Activated T-cell treated with anti-CD3 and anti-CD28 coated beads, Interleukin-2, amount 50 U/mL, for 72 hours (primary cell): Measurements from ENCODE around the gene FRY. TPM values are rescaled to one million over a fixed set of nuclear protein-coding genes. Genes with fewer than 3 reads are reported as not detected.
"Not testable (repeated sequence)": the region's sequence is repeated elsewhere in the genome, so short reads cannot be mapped to it uniquely, and the experiment has no call there.

Experiments used
- ATAC-seq, 2 donors: fragments of 150-1000 bp; cut with Tn5 transposase; replicated peaks in 1 of 2; 2 replicates each; pipeline ENCODE4 v1.10.0; 2021; ENCODE audit warnings: moderate library complexity in 2 of 2, mild to moderate bottlenecking in 1 of 2
- DNase-seq, 2 donors: peaks; one replicate each; pipeline ENCODE4 v3.0.0; 2021 to 2022; ENCODE audit warnings: mixed read lengths in 1 of 2
- H3K27ac Mint-ChIP-seq: one replicate; pipeline ENCODE4 v1.8.0; 2022; ENCODE audit warnings: mild to moderate bottlenecking, moderate library complexity, mixed read lengths
- H3K27me3 Mint-ChIP-seq: one replicate; pipeline ENCODE4 v1.8.0; 2022; ENCODE audit warnings: low read depth, mixed read lengths
- H3K36me3 Mint-ChIP-seq, 2 donors: one replicate each; pipeline ENCODE4 v1.8.0; 2022; ENCODE audit warnings: mixed read lengths in 2 of 2, mild to moderate bottlenecking in 1 of 2; ENCODE audit not compliant: insufficient read depth in 2 of 2
- H3K4me1 Mint-ChIP-seq: one replicate; pipeline ENCODE4 v1.8.0; 2022; ENCODE audit warnings: low read depth, mixed read lengths
- H3K4me3 Mint-ChIP-seq, 2 donors: one replicate each; pipeline ENCODE4 v1.8.0; 2022; ENCODE audit warnings: mild to moderate bottlenecking in 2 of 2, mixed read lengths in 2 of 2, moderate library complexity in 2 of 2
- H3K9me3 Mint-ChIP-seq, 2 donors: one replicate each; pipeline ENCODE4 v1.8.0; 2022; ENCODE audit warnings: mixed read lengths in 2 of 2
- total RNA-seq, 2 donors: library from RNA; stranded (reverse); gene quantifications; one replicate each; pipeline ENCODE4 v1.2.3, GENCODE V29; 2022

Gene FRY
- 1 to 10 TPM; 6.5 to 7.6 TPM for total RNA-seq

DNA sequence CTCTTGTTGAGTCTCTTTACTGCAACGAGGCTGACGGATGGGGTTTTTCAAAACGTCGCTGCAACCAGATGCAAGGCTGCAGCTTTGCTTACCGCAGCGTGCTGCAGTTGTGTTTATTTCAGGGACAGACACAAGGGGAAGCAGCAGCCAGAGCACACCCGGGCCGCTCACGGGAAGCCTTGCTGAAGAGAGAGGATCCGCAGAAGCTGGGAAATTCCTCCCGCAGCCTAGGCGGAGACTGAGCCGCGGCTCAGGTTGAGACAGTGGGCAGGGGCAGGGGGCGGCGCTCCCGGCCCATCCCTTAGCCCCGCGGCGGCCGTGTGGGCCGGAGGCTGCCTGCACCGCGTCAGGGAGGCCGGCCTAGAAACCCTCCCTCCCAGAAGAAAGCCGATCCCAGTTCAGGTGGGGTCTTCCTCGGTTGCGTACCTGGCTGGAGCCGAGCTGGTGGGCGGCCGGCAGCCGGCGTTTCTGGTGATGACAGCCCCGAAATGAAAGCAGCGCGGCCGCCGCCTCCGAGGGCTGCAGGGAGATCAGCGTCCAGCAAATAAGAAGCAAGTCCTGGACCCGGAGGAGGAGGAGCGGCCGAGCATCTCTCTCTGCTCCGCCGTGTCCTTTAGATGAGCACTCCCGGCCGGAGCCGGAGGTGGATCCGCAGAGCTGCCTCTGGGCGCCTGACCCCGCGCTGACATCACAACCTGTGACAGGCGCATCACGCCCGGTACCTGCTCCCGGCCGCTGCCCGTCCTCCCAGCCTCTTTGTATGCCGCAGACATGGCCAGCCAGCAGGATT, at the start of gene FRY:
Gene FRY, plus strand, starts transcription at position 750 of the 790 bp plus-strand sequence. Its CDS starts 22 bp downstream, at position 772.
- Mint-ChIP-seq H3K9me3 (no peaks in the 10 kb centered on the region), H3K36me3 (peaks cover 0 to 1% of the 10 kb centered on the region in 2 donors), H3K27me3 (no peaks in the 10 kb centered on the region), H3K4me1 (peaks cover 47% of the 10 kb centered on the region), H3K4me3 (peak within 1 kb of the TSS; percentile 77 to 92), H3K27ac (peak within 1 kb of the TSS; percentile 81)
- ATAC-seq (peak; percentile 88 to 91), DNase-seq (peak; percentile 73)

DNA sequence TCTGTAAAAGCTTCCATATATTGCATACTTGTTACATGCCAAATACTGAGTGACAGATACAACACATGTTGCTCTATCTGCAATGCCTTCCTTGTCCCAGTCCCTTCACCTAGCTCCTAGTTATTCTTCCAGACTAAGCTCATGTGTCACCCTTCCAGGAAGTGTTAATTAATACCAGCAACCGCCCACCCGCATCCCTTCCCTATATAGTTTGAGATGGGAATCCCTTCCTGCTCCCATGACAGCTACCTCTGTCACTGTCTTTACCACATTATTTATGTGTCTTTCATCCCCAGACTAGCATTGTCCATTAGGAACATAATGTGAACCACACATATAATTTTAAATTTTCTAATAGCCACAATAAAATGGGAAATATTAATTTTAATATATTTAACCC, 49.5 kb upstream of the FRY start:
- no peak for ATAC-seq
- H3K27ac Mint-ChIP-seq: no peak overlapping the region
- no peaks in the 10 kb centered on the region for H3K4me1 Mint-ChIP-seq
- no peaks in the 10 kb centered on the region for H3K36me3 Mint-ChIP-seq
- DNase-seq: no peak
- no peak overlapping the region for H3K4me3 Mint-ChIP-seq
- H3K27me3 Mint-ChIP-seq: peaks cover 3% of the 10 kb centered on the region
- no peaks in the 10 kb centered on the region for H3K9me3 Mint-ChIP-seq

GRCh38 chr13:31982540-31982939, 49.0 kb upstream of the FRY start:
- peaks cover 7% of the 10 kb centered on the region for H3K27me3 Mint-ChIP-seq
- ATAC-seq (no peak), DNase-seq (no peak)
- no peak overlapping the region for H3K4me3 Mint-ChIP-seq
- H3K36me3 Mint-ChIP-seq: no peaks in the 10 kb centered on the region
- H3K9me3 Mint-ChIP-seq: no peaks in the 10 kb centered on the region
- H3K27ac Mint-ChIP-seq: no peak overlapping the region
- no peaks in the 10 kb centered on the region for H3K4me1 Mint-ChIP-seq

- not testable (repeated sequence) for H3K27ac Mint-ChIP-seq, ATAC-seq, DNase-seq, H3K4me1 Mint-ChIP-seq, H3K9me3 Mint-ChIP-seq, H3K36me3 Mint-ChIP-seq, H3K27me3 Mint-ChIP-seq, H3K4me3 Mint-ChIP-seq
Measured at GRCh38 chr13:31983696-31984095, 47.9 kb upstream of the FRY start.

- not testable (repeated sequence) for H3K4me3 Mint-ChIP-seq, H3K27me3 Mint-ChIP-seq, H3K4me1 Mint-ChIP-seq, H3K27ac Mint-ChIP-seq, ATAC-seq, H3K9me3 Mint-ChIP-seq, H3K36me3 Mint-ChIP-seq, DNase-seq
Measured at GRCh38 chr13:31984388-31984787, 47.2 kb upstream of the FRY start.

DNA sequence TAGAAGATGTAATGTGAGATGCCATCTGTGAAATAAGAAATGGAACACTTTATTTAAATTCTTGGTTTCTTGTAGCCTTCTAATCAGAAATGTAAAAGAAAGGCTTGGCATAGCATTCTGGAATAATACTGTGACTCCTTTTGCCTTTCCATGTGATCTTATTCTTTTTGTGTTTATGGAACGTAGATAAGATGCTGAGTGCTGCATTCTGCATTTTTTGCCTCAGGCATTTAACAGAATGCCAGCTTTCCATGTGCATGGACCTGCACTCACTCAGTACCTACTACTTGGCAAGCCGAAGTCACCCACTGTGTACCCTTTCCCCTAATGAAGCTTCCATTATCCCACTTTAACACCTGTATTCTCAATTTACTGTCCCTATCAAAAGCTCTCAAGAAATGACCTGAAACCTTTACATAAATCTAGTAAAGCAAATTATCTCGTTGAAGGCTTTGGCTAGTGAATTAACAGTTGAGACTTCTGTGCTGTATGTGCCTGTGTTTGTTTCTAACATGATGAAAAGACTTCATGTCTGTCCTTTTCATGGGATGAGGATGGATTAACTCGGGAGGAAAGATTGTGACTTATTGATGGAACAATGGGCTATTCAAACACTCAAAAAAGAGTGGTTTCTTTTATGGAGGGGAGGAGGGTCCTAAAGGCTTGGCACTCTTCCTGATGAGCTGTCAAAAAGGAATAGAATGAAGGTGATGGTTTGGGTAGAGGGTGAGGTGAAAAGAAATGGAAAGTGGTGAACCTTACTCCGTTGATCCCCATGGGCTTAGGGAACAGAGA, 44.7 kb upstream of the FRY start:
- Mint-ChIP-seq H3K36me3 (no peaks in the 10 kb centered on the region), H3K9me3 (no peaks in the 10 kb centered on the region), H3K4me3 (no peak overlapping the region), H3K4me1 (no peaks in the 10 kb centered on the region), H3K27ac (no peak overlapping the region), H3K27me3 (peaks cover 7% of the 10 kb centered on the region)
- ATAC-seq (no peak), DNase-seq (no peak)

GRCh38 chr13:31987535-31988170, 43.9 kb upstream of the FRY start:
- ATAC-seq: no peak

GRCh38 chr13:31994367-31994766, 37.2 kb upstream of the FRY start:
- H3K4me1 Mint-ChIP-seq, ATAC-seq, H3K27me3 Mint-ChIP-seq, H3K27ac Mint-ChIP-seq, H3K36me3 Mint-ChIP-seq, DNase-seq, H3K4me3 Mint-ChIP-seq, H3K9me3 Mint-ChIP-seq: not testable (repeated sequence)

More at GRCh38 chr13:31987535-31988170, 43.9 kb upstream of the FRY start:
- no peaks in the 10 kb centered on the region for H3K9me3 Mint-ChIP-seq
- H3K27ac Mint-ChIP-seq: no peak overlapping the region
- DNase-seq: no peak
- no peak overlapping the region for H3K4me3 Mint-ChIP-seq
- peaks cover 7% of the 10 kb centered on the region for H3K27me3 Mint-ChIP-seq
- H3K36me3 Mint-ChIP-seq: no peaks in the 10 kb centered on the region
- H3K4me1 Mint-ChIP-seq: no peaks in the 10 kb centered on the region

DNA sequence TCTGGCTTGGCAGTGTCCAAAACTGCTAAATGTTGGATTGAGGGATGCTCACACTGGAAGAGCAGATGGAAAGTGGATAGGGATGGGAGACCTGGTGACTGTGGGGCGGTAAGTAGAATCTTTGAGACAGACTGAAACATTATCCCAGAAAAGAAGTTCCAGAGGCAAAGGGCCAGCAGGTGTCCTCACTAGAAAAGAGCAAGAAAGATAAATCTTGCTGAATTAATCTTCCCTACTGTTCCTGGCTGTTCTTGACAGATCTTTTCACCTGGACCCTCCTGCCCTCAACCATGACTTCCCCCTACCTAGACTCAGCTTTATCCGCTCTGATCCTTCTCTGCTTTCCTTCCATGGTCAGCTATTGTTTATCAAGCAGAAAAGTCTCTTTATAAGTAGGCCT, 35.0 kb upstream of the FRY start:
- peaks cover 2 to 3% of the 10 kb centered on the region in 2 donors for H3K9me3 Mint-ChIP-seq
- DNase-seq: no peak
- ATAC-seq: no peak

GRCh38 chr13:31997641-31998040, 33.9 kb upstream of the FRY start:
- Mint-ChIP-seq H3K36me3 (no peaks in the 10 kb centered on the region), H3K27ac (no peak overlapping the region), H3K4me3 (no peak overlapping the region), H3K9me3 (peaks cover 2 to 3% of the 10 kb centered on the region in 2 donors), H3K27me3 (no peaks in the 10 kb centered on the region), H3K4me1 (no peaks in the 10 kb centered on the region)
- no peak for DNase-seq
- ATAC-seq: no peak

More for the DNA sequence above, 35.0 kb upstream of the FRY start:
- no peak overlapping the region for H3K4me3 Mint-ChIP-seq
- H3K36me3 Mint-ChIP-seq: no peaks in the 10 kb centered on the region
- H3K27ac Mint-ChIP-seq: no peak overlapping the region
- no peaks in the 10 kb centered on the region for H3K27me3 Mint-ChIP-seq
- H3K4me1 Mint-ChIP-seq: no peaks in the 10 kb centered on the region

DNA sequence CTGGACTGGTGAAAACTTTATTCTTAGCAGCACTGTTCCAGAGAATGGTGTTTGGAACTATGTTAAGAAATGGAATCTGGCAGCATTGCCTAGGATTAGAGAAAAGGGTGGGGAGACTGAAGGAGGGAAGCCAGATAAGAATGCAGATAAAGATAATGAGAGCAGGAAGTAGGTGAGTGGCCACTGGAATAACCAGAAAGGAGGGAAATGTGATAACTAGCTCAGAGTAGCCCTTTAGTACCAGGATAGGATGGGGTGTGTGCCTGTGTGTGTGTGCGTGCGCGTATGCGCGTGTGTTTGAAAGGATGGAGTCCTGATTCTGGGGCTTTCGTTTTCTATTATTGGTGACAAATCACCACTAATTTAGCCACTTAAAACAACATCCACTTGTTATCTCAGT, 33.4 kb upstream of the FRY start:
- no peaks in the 10 kb centered on the region for H3K27me3 Mint-ChIP-seq
- H3K9me3 Mint-ChIP-seq: peaks cover 1 to 2% of the 10 kb centered on the region in 2 donors
- ATAC-seq: no peak
- H3K4me3 Mint-ChIP-seq: no peak overlapping the region
- H3K4me1 Mint-ChIP-seq: no peaks in the 10 kb centered on the region
- no peak overlapping the region for H3K27ac Mint-ChIP-seq
- no peak for DNase-seq
- H3K36me3 Mint-ChIP-seq: no peaks in the 10 kb centered on the region

DNA sequence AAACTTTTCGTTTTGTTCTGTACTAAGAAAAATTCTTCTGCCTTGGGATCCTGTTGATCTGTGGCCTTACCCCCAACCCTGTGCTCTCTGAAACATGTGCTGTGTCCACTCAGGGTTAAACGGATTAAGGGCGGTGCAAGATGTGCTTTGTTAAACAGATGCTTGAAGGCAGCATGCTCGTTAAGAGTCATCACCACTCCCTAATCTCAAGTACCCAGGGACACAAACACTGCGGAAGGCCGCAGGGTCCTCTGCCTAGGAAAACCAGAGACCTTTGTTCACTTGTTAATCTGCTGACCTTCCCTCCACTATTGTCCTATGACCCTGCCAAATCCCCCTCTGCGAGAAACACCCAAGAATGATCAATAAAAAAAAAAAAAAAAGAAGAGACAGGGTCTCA, 30.8 kb upstream of the FRY start:
- not testable (repeated sequence) for H3K4me3 Mint-ChIP-seq, H3K36me3 Mint-ChIP-seq

DNA sequence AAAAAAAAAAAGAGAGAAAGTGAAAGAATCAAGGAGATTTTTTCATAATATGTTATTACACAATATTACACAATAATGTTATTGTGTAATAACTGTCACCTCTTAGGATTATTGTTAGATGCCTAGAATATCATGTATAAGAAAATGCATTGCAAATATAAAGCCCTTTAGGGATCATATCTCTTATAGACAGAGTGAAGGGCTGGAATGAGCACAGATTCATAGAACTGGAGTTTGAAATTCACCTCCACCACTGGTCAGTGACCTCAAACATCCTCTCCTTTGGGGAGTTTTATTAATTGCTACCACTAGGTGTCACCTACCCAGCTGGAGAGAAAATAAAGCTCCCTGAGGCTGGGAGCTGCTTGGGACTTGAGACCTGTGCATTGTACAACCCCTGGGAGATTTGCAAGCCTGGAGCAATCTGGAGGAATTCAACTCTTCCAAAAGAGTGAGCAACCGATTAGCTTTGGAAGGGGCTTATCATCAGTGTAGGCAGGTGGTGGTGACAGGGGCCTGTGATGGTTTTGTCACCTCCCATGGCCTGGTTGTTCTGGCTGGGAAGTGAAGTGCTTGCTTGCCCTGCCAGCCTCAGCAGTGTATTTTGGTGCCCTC, 30.3 kb upstream of the FRY start:
- no peak overlapping the region for H3K4me3 Mint-ChIP-seq
- no peaks in the 10 kb centered on the region for H3K27me3 Mint-ChIP-seq
- H3K4me1 Mint-ChIP-seq: no peaks in the 10 kb centered on the region
- no peak overlapping the region for H3K27ac Mint-ChIP-seq
- DNase-seq (no peak), ATAC-seq (no peak)
- H3K36me3 Mint-ChIP-seq: no peaks in the 10 kb centered on the region
- H3K9me3 Mint-ChIP-seq: no peaks in the 10 kb centered on the region

More for the DNA sequence above, 30.8 kb upstream of the FRY start:
- not testable (repeated sequence) for DNase-seq, H3K9me3 Mint-ChIP-seq, H3K27ac Mint-ChIP-seq, H3K4me1 Mint-ChIP-seq, H3K27me3 Mint-ChIP-seq, ATAC-seq
